ENCODE data around the gene DDX3X.

Gene DDX3X

DNA sequence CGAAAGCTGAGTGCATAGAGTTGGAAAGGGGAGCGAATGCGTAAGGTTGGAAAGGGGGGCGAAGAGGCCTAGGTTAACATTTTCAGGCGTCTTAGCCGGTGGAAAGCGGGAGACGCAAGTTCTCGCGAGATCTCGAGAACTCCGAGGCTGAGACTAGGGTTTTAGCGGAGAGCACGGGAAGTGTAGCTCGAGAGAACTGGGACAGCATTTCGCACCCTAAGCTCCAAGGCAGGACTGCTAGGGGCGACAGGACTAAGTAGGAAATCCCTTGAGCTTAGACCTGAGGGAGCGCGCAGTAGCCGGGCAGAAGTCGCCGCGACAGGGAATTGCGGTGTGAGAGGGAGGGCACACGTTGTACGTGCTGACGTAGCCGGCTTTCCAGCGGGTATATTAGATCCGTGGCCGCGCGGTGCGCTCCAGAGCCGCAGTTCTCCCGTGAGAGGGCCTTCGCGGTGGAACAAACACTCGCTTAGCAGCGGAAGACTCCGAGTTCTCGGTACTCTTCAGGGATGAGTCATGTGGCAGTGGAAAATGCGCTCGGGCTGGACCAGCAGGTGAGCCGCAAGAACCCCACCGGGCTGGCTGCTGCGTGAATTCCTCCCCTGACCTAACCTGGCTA lies at the start of gene DDX3X (continued):
- TF ChIP-seq ZNF239 (tag by site-specific recombination; IDR thresholded peaks at IDR 0.05) (peak; percentile 16; the same call in 1 of the 2 replicates), SALL2 (tag by site-specific recombination; IDR thresholded peaks at IDR 0.05; ENCODE audit: borderline replicate concordance) (no peak), ZNF366 (tag by site-specific recombination; conservative IDR thresholded peaks at IDR 0.05) (no peak), ZNF292 (tag by site-specific recombination; IDR thresholded peaks at IDR 0.05; ENCODE audit: borderline replicate concordance, low read depth) (no peak), RBAK (tag by site-specific recombination; IDR thresholded peaks at IDR 0.05) (no peak), ZNF473 (tag by site-specific recombination; IDR thresholded peaks at IDR 0.05) (no peak), ZFP37 (tag by site-specific recombination; IDR thresholded peaks at IDR 0.05) (no peak; the same call in none of the 2 replicates), YY2 (tag by site-specific recombination; IDR thresholded peaks at IDR 0.05) (no peak), ZNF843 (tag by site-specific recombination; IDR thresholded peaks at IDR 0.05) (no peak), ZNF658 (tag by site-specific recombination; IDR thresholded peaks at IDR 0.05) (no peak), ZBTB1 (tag by site-specific recombination; IDR thresholded peaks at IDR 0.05) (no peak; the same call in none of the 2 replicates), ZNF211 (tag by site-specific recombination; IDR thresholded peaks at IDR 0.05; ENCODE audit: low read depth) (no peak), ZNF664 (tag by site-specific recombination; IDR thresholded peaks at IDR 0.05) (no peak), ZBTB7A (tag by site-specific recombination; IDR thresholded peaks at IDR 0.05; ENCODE audit: low read depth) (no peak; the same call in none of the 2 replicates), ZXDB (tag by site-specific recombination; IDR thresholded peaks at IDR 0.05) (peak; percentile 58; the same call in 1 of the 2 replicates), ZNF555 (tag by site-specific recombination; conservative IDR thresholded peaks at IDR 0.05) (no peak), ZNF157 (tag by site-specific recombination; IDR thresholded peaks at IDR 0.05) (no peak), ZNF174 (tag by site-specific recombination; IDR thresholded peaks at IDR 0.05) (no peak), ZNF184 (tag by site-specific recombination; IDR thresholded peaks at IDR 0.05) (no peak), ZNF670 (tag by site-specific recombination; IDR thresholded peaks at IDR 0.05; ENCODE audit: low read depth) (no peak)
- TF ChIP-seq, protein P1, sequence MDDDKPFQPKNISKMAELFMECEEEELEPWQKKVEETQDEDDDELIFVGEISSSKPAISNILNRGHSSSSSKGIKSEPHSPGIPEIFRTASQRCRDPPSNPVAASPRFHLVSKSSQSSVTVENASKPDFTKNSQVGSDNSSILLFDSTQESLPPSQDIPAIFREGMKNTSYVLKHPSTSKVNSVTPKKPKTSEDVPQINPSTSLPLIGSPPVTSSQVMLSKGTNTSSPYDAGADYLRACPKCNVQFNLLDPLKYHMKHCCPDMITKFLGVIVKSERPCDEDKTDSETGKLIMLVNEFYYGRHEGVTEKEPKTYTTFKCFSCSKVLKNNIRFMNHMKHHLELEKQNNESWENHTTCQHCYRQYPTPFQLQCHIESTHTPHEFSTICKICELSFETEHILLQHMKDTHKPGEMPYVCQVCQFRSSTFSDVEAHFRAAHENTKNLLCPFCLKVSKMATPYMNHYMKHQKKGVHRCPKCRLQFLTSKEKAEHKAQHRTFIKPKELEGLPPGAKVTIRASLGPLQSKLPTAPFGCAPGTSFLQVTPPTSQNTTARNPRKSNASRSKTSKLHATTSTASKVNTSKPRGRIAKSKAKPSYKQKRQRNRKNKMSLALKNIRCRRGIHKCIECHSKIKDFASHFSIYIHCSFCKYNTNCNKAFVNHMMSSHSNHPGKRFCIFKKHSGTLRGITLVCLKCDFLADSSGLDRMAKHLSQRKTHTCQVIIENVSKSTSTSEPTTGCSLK (tag by site-specific recombination; IDR thresholded peaks at IDR 0.05): no peak
- TF ChIP-seq, protein P2, sequence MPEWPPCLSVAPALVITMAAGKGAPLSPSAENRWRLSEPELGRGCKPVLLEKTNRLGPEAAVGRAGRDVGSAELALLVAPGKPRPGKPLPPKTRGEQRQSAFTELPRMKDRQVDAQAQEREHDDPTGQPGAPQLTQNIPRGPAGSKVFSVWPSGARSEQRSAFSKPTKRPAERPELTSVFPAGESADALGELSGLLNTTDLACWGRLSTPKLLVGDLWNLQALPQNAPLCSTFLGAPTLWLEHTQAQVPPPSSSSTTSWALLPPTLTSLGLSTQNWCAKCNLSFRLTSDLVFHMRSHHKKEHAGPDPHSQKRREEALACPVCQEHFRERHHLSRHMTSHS (tag by site-specific recombination; IDR thresholded peaks at IDR 0.05): no peak
- TF ChIP-seq, protein P3, sequence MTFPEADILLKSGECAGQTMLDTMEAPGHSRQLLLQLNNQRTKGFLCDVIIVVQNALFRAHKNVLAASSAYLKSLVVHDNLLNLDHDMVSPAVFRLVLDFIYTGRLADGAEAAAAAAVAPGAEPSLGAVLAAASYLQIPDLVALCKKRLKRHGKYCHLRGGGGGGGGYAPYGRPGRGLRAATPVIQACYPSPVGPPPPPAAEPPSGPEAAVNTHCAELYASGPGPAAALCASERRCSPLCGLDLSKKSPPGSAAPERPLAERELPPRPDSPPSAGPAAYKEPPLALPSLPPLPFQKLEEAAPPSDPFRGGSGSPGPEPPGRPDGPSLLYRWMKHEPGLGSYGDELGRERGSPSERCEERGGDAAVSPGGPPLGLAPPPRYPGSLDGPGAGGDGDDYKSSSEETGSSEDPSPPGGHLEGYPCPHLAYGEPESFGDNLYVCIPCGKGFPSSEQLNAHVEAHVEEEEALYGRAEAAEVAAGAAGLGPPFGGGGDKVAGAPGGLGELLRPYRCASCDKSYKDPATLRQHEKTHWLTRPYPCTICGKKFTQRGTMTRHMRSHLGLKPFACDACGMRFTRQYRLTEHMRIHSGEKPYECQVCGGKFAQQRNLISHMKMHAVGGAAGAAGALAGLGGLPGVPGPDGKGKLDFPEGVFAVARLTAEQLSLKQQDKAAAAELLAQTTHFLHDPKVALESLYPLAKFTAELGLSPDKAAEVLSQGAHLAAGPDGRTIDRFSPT (tag by site-specific recombination; IDR thresholded peaks at IDR 0.05): 0 out of 2 replicates have a peak, but pooled peaks have one; percentile 10
- TF ChIP-seq, protein P4, sequence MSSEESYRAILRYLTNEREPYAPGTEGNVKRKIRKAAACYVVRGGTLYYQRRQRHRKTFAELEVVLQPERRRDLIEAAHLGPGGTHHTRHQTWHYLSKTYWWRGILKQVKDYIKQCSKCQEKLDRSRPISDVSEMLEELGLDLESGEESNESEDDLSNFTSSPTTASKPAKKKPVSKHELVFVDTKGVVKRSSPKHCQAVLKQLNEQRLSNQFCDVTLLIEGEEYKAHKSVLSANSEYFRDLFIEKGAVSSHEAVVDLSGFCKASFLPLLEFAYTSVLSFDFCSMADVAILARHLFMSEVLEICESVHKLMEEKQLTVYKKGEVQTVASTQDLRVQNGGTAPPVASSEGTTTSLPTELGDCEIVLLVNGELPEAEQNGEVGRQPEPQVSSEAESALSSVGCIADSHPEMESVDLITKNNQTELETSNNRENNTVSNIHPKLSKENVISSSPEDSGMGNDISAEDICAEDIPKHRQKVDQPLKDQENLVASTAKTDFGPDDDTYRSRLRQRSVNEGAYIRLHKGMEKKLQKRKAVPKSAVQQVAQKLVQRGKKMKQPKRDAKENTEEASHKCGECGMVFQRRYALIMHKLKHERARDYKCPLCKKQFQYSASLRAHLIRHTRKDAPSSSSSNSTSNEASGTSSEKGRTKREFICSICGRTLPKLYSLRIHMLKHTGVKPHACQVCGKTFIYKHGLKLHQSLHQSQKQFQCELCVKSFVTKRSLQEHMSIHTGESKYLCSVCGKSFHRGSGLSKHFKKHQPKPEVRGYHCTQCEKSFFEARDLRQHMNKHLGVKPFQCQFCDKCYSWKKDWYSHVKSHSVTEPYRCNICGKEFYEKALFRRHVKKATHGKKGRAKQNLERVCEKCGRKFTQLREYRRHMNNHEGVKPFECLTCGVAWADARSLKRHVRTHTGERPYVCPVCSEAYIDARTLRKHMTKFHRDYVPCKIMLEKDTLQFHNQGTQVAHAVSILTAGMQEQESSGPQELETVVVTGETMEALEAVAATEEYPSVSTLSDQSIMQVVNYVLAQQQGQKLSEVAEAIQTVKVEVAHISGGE (tag by site-specific recombination; conservative IDR thresholded peaks at IDR 0.05; ENCODE audit: low read depth): no peak
- TF ChIP-seq, protein P5, sequence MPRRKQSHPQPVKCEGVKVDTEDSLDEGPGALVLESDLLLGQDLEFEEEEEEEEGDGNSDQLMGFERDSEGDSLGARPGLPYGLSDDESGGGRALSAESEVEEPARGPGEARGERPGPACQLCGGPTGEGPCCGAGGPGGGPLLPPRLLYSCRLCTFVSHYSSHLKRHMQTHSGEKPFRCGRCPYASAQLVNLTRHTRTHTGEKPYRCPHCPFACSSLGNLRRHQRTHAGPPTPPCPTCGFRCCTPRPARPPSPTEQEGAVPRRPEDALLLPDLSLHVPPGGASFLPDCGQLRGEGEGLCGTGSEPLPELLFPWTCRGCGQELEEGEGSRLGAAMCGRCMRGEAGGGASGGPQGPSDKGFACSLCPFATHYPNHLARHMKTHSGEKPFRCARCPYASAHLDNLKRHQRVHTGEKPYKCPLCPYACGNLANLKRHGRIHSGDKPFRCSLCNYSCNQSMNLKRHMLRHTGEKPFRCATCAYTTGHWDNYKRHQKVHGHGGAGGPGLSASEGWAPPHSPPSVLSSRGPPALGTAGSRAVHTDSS (tag by site-specific recombination; IDR thresholded peaks at IDR 0.05): peak; percentile 41; the same call in 1 of the 2 replicates
- TF ChIP-seq, protein P6, sequence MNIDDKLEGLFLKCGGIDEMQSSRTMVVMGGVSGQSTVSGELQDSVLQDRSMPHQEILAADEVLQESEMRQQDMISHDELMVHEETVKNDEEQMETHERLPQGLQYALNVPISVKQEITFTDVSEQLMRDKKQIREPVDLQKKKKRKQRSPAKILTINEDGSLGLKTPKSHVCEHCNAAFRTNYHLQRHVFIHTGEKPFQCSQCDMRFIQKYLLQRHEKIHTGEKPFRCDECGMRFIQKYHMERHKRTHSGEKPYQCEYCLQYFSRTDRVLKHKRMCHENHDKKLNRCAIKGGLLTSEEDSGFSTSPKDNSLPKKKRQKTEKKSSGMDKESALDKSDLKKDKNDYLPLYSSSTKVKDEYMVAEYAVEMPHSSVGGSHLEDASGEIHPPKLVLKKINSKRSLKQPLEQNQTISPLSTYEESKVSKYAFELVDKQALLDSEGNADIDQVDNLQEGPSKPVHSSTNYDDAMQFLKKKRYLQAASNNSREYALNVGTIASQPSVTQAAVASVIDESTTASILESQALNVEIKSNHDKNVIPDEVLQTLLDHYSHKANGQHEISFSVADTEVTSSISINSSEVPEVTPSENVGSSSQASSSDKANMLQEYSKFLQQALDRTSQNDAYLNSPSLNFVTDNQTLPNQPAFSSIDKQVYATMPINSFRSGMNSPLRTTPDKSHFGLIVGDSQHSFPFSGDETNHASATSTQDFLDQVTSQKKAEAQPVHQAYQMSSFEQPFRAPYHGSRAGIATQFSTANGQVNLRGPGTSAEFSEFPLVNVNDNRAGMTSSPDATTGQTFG (tag by site-specific recombination; IDR thresholded peaks at IDR 0.05; ENCODE audit: borderline replicate concordance): no peak

All from HEK293 (cell line).